ENCODE results near the gene ADAMTS3.

GRCh38 chr4:72473434-72473900 is 95.6 kb downstream of the ADAMTS3 start:
- TF ChIP-seq, protein P1, sequence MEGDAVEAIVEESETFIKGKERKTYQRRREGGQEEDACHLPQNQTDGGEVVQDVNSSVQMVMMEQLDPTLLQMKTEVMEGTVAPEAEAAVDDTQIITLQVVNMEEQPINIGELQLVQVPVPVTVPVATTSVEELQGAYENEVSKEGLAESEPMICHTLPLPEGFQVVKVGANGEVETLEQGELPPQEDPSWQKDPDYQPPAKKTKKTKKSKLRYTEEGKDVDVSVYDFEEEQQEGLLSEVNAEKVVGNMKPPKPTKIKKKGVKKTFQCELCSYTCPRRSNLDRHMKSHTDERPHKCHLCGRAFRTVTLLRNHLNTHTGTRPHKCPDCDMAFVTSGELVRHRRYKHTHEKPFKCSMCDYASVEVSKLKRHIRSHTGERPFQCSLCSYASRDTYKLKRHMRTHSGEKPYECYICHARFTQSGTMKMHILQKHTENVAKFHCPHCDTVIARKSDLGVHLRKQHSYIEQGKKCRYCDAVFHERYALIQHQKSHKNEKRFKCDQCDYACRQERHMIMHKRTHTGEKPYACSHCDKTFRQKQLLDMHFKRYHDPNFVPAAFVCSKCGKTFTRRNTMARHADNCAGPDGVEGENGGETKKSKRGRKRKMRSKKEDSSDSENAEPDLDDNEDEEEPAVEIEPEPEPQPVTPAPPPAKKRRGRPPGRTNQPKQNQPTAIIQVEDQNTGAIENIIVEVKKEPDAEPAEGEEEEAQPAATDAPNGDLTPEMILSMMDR (IDR thresholded peaks at IDR 0.05): no peak
- TF ChIP-seq POLR2A (IDR thresholded peaks at IDR 0.05) (no peak), EP300 (IDR thresholded peaks at IDR 0.05) (no peak), POLR2AphosphoS5 (IDR thresholded peaks at IDR 0.05) (no peak)

Data from stomach (tissue), 4 donors.